NOMO-1 (cell line): ENCODE data around the gene RPS6KC1.
"Not testable (repeated sequence)": the region's sequence is repeated elsewhere in the genome, so short reads cannot be mapped to it uniquely, and the experiment has no call there.

Experiments
- DNase-seq, 2 experiments: peaks; one replicate each; lab custom pipeline; 2025; ENCODE audit not compliant: unreplicated experiment in 2 of 2; lab: John Stamatoyannopoulos, UW

The RPS6KC1 gene

DNA sequence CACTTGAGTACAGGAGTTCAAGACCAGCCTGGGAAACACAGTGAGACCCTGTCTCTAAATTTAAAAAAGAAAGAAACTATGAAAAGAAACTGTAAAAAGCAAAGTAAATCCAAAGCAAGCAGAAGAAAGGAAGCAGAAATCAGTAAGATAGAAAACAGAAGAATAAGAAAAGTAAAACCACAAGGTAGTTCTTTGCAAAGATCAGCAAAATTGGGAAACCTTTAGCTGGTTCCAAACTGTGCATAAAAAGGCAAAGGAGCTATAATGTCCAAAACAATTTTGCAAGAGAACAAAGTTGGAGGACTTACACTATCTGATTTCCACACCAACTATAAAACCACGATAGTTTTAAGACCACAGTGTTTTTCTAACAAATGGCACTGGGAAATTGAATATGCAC, 218.8 kb downstream of the RPS6KC1 start:
- no peak for DNase-seq

DNA sequence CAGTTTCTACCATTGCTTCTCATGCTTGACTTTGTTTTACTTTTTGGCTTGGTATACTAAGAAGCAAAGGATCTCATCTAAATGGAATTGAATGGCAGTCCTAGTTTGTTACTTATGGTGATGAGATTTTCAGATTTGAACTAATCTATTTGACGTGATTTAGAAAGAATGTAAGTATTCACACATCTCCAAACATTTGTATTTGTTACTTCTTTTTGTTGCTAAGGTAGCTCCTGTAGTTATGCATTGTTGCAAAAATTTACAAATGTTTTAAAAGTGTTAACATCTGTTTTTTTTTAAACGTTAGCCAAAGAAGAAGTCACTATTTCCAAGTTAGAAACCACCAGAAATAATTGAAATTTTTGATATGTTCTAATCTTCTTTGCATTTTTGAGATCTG, 222.5 kb downstream of the RPS6KC1 start:
- DNase-seq, result no peak

DNA sequence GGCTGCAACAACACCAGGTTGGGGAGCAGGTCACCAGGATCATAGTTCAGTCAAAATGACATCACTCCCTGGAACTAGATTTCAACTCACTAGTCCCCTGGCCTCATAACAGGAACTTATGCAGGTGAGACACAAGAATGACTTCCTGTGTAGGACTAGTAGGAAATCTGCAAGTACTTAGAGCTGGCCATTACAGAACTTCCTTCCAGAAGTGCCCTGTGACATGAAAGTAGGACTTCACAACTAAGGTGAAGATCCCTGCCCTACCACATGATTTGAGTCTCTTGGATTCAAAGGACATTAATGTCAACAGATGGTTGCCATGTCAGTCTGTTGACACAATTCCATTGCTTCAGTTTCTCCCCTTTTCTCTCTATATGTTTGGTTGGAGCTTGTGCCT, 223.1 kb downstream of the RPS6KC1 start:
- DNase-seq, result no peak

DNA sequence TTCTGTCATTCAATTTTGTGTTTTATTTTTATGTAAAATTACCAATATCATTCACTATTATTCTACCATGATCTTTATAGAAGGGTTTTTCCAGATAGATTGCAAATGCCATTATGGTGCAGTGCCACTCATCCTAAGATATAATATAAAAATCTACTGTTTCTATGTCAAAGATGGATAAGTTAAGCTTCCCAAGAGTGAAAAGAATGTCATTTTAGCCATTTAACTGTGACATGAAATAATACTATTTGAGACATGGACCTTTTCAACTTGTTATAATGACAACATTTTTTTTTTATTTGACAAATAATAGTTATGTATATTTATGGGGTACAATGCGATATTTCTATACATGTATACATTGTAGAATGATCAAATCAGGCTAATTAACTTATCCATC, 224.3 kb downstream of the RPS6KC1 start:
- no peak for DNase-seq

DNA sequence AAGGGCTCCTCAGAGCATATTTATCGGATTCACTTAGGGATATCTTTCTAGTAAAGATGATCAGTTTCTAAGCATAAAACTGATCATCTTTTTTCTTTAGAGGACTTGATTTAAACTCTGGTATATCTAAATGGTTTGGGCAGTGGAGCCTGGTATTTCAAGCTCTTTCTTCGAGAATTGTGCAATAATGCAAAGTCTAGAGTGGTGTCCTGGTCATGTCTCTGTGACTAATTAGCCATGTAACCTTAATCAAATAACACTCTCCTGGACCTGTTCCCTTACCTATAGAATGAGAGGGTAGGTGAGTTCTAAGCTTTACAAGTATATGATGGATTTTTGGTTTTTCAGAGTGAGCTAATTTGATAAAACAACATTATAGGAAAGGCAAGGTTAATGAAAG, 225.2 kb downstream of the RPS6KC1 start:
- no peak for DNase-seq

DNA sequence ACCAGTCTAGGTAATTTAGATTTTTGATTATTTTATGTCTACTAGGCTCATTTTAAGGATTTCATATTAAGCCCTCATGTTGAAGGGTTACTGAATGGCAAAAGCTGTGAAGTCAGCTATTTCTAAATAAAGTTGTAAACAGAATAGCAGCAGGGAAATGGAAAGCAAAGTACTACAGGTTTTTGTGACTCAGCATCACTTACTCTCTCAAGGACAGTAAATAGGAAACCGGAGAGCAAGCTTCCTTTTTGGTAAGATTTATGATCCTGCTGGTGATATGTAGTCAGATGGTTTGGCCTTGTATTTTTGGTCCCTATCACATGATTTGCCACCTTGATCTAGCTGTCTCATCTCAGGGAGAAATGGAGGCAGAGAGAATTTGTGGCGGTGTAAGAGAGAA, 226.0 kb downstream of the RPS6KC1 start:
- DNase-seq, result no peak

DNA sequence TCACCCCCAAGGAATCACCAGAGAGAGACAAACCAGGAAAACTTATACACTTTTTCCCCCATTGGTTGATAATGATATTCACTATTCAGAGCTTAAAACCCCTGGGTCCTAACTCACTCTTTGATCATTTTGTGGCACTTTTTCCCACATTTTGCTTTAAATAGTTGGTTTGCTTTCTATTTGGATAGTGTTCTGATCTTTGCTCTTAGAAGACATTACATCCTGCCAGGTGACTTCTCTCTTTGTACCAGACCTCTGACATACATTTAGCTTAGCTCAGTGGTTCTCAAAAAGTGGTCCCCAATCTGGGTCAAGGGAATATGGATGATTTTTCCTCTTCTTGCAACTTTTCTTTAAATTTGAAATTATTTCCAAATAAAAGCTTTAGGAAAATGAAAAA, 228.4 kb downstream of the RPS6KC1 start:
- no peak for DNase-seq

DNA sequence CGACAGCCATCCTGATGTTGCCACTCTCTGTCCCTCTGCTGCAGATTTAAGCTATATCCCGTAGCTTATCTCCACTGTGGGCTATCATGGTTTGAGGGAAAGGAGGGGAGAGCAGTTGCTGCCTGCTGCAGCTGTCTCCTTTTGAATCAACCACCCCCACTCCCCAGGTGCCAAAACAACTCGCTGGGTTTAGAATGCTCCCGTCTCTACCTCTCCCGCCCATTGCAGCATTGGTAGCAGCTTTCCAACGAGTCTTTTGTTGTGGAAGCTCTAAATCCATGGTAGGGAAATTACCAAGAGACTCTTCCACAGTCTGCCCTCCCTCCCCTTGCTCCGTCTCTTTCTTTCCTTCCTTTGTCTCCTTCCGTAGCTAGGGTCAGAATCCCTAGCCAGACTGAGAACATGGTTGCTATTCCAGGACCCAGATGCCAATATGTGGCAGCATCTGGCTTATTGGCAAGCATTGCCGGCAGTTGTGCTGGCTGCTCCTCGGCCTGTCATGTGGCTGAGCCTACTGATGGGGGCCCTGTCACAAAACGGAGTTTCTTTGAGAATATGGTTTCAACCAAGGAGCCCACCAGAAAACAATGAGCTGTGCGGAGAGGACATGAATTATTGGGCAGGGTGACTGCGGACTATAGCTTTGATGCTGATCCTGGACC, 230.7 kb downstream of the RPS6KC1 start:
- no peak for DNase-seq

DNA sequence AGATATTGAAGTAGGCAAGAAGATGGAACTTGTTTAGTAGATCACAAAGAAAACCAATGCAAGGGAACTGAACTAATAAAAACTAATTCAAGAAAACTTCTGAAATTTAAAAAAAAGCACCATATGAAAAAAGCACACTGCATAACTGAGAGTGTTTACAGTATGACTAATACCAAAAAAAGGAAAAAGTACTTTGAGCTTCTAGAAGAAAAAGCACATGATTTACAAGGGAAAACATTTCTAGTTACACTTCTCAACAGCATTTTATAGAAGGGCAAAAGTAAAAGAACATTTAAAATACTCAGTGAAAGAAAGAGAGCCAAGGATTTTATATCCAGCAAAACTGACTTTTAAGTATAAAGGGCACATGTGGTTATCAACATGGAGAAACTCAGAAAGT, 233.6 kb downstream of the RPS6KC1 start:
- no peak for DNase-seq

DNA sequence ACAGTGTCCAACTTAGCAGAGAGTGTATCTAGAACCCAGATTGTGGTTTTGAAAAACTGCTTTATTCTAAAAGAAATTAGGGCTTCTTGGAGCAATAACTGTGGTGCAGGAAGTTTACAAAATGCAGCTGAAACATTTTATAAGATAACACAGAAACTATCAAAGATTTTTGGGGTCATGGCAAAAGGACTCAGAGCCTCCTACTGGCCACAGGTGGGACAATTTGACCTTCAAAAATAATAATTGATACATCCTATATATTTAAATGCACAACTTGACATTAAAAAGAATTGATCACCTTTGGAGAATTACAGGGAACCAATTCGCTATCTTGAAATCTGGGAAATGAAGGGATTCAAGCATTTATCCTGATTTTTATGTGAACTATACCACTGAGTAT, 235.2 kb downstream of the RPS6KC1 start:
- no peak for DNase-seq

DNA sequence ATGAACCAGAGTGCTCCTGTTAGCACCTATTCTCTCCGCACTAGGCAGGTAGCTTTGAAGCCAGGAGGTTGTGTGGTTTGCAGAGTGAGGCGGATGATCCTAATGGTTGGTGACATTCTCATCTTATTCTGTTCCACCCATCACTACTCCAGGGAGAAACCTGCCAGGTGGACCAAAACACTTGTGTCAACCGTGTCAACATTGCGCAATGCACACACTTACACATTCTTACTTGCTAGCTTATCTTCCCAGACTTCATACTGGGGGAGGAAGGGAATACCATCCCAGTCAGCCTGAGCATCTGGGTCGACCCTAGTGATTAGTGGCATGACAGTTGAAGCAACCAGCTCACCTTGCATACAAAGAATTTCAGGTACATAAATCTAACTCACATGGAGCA, 236.9 kb downstream of the RPS6KC1 start:
- DNase-seq, result no peak

DNA sequence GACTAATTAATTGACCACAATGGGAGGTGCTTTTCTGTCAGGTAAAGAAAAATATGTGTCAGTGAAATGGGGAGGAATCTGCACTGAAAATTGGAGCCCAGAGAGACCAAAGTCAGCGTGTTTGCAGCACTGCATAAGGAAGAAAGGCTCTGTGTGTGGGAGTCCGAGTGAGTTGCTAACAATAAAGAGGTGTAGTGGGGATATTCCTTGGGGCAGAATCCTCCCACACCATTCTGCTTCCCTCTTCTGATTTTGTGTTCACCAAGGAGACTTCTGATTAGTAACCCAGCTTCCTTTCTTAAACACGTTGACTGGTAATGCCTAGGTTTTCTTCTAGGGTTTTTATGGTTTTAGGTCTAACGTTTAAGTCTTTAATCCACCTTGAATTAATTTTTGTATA, 240.5 kb downstream of the RPS6KC1 start:
- DNase-seq, result no peak

DNA sequence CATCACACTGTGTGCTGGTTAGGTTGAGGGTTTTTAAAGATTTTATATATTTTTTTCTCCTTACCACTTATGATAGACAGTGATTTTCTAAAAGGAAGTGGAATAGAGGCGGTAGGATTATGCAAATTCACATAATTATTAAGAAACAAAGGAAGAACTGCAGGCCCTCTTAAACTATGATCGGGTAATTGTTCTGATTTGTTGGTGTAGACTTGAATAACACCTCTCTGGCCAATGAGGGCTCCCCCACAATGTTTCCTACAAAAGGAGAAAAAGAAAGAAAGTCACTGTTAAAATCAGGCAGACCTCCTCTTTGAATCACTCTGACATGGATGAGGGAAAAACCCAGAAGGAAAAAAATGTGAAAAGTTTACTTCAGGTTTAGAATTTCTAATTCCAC, 241.6 kb downstream of the RPS6KC1 start:
- no peak for DNase-seq

DNA sequence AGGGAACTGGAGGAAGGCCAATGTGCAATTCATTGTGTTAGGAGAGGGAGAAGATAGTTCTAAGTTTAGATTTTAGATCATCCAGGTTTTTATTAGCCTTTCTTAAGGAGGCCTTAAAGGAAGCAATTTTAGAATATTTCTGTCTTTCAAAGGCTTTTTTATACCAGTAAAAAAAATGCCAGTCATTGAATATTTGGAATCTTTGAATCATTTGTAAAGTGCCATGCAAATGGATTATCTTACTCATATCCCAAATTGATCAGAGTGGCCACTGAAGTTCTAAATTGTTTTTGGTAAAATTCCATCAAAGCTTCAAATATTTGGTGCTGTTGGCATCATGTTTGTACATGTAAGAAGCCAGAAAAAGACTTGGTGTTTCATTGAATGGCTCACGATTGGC, 244.8 kb downstream of the RPS6KC1 start:
- DNase-seq, result no peak

DNA sequence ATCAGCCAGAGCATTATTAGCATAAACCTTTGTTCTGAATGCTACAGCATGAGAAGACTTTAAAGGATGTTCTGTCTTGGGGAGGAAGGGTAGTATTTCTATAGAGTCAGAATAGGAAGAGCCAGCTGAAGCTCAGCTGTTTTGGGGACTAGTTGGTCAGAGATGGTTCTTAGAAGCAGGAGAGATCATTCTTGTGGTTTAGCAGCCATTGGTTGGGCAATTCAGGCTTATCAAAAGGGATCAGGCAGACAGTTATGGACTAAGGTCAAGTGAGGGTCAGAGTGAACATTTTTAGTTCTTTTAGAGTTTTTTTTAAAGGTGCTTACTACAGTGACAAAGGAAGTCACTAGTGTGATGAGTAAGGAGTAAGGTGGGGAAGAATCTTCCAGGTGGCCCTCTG, 245.5 kb downstream of the RPS6KC1 start:
- DNase-seq, result no peak

DNA sequence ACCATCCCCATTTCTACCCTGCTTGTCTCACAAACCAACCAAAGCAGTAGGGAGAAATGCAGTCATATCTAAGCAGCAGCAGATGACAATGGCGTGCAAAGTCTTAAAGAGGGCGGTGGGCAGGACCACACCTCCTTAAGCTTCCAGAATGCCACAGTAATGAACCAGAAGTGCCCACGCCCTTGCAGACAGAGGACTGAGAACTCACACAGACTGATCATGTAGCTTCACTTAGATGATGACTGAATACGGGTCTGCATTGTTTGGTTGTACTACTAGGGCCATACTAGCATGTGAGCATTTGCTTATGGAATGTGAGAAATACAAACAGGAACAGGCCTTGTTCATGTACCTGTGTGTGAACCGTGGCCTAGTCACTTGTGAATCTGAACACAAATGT, 246.0 kb downstream of the RPS6KC1 start:
- no peak for DNase-seq

DNA sequence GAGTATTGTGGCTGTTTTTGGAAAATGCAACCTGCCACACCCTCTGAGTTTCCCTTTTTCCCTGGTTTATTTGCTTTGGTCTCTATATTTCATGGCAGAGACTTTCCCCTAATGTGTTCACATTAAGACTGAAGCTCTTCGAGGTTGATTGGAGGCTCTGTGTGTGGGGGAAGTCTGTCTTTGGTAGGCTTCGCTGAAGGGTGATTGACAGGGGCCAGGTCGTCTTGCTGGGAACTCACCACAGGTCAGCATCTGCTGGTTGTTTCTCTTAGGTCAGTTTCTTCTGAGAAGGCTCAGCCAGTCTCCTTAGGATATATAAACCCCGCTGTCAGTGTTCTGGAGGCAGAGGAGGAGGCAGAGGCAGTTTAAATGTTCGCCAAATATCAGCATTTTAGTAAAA, 249.4 kb downstream of the RPS6KC1 start:
- DNase-seq, result no peak

DNA sequence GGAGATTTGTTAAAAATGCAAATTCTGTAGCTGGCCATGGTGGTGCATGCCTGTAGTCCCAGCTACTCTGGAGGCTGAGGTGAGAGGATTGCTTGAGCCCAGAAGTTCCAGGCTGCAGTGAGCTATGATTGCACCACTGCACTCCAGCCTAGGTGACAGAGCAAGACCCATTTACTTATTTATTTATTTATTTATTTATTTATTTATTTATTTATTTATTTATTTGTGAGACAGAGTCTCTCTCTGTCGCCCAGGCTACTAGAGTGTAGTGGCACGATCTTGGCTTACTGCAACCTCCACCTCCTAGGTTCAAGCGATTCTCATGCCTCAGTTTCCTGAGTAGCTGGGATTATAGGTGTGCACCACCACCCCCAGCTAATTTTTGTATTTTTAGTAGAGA, 250.5 kb downstream of the RPS6KC1 start:
- DNase-seq, result not testable (repeated sequence)

DNA sequence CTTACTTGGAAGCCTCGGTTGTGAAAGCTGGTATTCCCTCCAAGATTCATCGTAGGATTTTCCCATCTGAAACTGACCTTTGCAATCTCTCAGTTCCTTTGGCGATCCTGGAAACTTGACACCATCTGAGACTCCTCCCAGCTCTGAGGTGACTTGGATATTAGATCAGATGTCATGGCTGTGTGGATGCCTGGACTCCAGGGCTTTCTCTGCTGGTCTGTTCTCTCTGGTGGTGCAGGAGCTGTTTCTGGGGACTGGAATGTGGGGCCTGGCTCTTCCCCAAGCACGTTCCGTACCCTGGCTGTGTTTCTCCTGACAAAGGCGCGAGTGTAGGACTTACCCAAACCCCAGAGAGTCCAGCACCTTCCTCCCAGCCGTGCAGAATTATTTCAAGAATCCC, 252.2 kb downstream of the RPS6KC1 start:
- DNase-seq, result no peak

DNA sequence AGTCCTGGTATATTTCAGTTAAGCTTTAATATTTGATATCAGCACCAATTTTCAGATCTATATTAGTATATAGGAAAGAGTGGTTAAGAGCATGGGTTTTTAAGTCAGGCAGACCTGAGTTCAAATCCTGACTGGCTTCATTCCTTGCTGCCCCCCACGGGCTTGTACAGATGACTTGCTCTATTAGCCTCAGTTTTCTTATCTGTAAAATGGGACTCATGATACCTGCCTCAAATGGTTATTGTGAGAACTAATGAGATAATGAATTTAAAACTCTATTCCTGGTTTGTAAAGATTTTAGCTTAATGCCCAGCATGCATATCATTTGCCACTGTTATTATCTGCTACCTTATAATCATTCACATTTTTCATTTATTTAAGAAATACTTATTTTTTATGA, 264.5 kb downstream of the RPS6KC1 start:
- DNase-seq, result no peak

DNA sequence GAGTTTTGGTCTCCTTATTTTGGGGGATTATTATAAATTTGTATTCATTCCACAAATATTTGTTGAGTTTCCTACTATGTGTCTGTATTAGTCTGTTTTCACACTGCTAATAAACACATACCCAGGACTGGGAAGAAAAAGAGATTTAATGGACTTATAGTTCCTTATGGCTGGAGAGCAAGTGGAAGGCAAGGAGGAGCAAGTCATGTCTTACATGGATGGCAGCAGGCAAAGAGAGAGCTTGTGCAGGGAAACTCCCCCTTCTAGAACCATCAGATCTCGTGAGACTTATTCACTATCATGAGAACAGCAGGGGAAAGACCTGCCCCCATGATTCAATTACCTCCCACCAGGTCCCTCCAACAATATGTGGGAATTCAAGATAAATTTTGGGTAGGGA, 267.4 kb downstream of the RPS6KC1 start:
- DNase-seq, result not testable (repeated sequence)

DNA sequence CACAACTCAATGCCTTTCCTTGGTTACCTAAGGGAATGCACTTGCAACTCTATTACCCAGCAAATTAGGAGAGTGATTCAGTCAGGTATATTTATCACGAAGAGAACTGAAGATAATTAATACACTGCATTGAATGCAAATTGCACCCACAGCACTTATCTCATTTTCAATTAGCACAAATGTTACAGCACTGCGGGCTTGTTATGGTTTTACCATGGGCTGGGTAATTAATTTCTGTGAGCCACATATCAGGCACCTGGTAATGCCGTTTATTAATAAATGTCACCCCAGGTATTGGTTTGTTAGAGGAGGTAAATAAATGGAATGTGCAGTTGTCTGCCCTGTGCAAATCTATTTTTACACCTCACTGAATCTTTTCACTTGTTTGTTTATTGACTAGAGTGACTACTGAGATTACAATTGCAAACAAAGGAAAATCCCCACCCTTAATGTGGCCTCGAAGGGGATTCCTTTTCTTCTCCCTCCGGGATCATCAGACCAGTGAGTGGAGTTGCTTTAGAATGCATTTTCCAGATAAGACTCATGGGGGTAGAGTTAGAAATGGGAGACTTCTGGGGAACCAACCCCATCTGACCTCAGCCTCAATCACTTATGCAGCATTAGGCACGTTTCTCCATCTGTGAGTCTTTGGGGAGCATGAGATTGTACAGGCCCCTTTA, 269.3 kb downstream of the RPS6KC1 start:
- no peak for DNase-seq
